Tracheal epithelial cell (primary cell): ENCODE measurements around the gene ZNF442. TPM values are rescaled to one million over a fixed set of nuclear protein-coding genes. Genes with fewer than 3 reads are reported as not detected.

Experiments used
- total RNA-seq: library from RNA; depleted of rRNA; stranded (reverse); fragments of >200 nt; gene quantifications from 2 replicates; pipeline ENCODE4 v1.2.1, GENCODE V29; 2014

ZNF442 gene
- total RNA-seq, result 1.9 and 2.1 TPM in 2 replicates

GRCh38 chr19:12365236-12366162 lies at the start of gene ZNF442:
Gene ZNF442, minus strand, starts transcription at chr19:12365683. Its CDS starts 2,052 bp downstream, at chr19:12363631.

GRCh38 chr19:12400633-12401502 lies 35.4 kb upstream of the ZNF442 start, which contains the start of gene ZNF799:
Gene ZNF799, minus strand, starts transcription at chr19:12401271. Its CDS starts 201 bp downstream, at chr19:12401070.

GRCh38 chr19:12333162-12334159 lies 32.0 kb downstream of the ZNF442 start, which contains the start of gene ZNF563:
Gene ZNF563, minus strand, starts transcription at chr19:12333633. Its CDS starts 151 bp downstream, at chr19:12333482.

Other genes starting within 250 kb of the ZNF442 start
- gene ZNF20, start 225.3 kb downstream of the ZNF442 start, total RNA-seq, result 2.3 and 4.1 TPM in 2 replicates
- gene ZNF625, start 208.9 kb downstream of the ZNF442 start, total RNA-seq, result 4.9 and 7.7 TPM in 2 replicates
- gene ZNF136, start 202.6 kb downstream of the ZNF442 start, total RNA-seq, result 2.9 and 3.6 TPM in 2 replicates
- 6.6 and 7.5 TPM in 2 replicates for gene ZNF44, start 70.8 kb downstream of the ZNF442 start, total RNA-seq
- gene ZNF563, start 32.0 kb downstream of the ZNF442 start, total RNA-seq, result 1.7 and 2.4 TPM in 2 replicates
- gene ZNF799, start 35.6 kb upstream of the ZNF442 start, total RNA-seq, result 3.4 and 4.6 TPM in 2 replicates
- 2.4 and 3.0 TPM in 2 replicates for gene ZNF443, start 75.3 kb upstream of the ZNF442 start, total RNA-seq
- 0.64 and 0.96 TPM in 2 replicates for gene ZNF709, start 119.1 kb upstream of the ZNF442 start, total RNA-seq
- 4.3 and 5.1 TPM in 2 replicates for gene ZNF564, start 185.8 kb upstream of the ZNF442 start, total RNA-seq
- 7.0 and 7.7 TPM in 2 replicates for gene ZNF490, start 245.1 kb upstream of the ZNF442 start, total RNA-seq
- 7.2 and 13.6 TPM in 2 replicates for gene ZNF791, start 245.2 kb upstream of the ZNF442 start, total RNA-seq